GM18861 (cell line): ENCODE results near the gene IGF2BP1.
"Not testable (repeated sequence)": the region's sequence is repeated elsewhere in the genome, so short reads cannot be mapped to it uniquely, and the experiment has no call there.

ENCODE experiments used
- ATAC-seq: cut with Tn5 transposase; IDR thresholded peaks from one replicate; pipeline ENCODE4 v1.9.1; 2021; ENCODE audit not compliant: unreplicated experiment

The IGF2BP1 gene

DNA sequence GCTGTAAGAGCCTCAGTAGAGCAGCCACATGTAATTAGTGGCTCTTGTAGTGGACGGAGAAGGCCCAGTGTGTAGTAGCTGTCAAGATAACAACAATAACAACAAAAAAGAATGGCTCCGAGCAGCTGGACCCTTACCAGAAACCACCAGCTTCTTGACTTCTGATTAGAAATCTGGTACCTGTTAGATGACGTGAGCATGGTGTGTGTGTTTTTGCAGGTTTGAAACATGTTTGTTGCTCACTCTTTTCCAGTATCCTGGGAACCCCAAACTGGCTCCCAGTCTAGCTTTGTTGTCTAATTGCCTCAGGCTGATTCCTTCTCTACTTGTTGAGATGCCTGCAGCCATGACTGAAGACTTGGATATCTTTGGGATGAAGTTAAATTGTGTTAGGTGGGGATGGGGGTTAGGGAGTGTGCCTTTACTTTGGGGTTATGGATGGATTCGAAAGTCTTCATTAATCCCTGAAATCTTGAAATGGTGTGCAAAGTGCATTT is 21.0 kb downstream of the IGF2BP1 start:
- no peak for ATAC-seq

DNA sequence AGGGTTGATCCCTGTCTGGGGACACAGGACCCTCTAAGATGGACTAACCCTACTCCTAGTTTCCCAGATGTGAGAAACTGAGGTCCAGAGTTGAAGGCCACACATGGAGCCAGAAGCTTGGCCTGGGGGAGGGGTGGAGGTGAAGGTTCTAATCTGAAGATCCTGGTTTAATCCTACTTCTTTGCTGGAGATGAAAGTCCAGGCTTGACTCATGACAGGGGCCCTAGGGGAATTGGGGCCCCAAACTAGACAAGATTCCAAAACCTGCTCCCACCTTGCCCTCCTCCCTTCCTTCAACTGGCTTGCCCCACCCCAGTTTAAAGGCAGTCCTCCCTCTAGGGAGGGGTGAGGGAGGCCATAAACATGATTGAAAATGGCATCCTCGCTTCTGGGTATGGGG is 21.6 kb downstream of the IGF2BP1 start:
- ATAC-seq = no peak

DNA sequence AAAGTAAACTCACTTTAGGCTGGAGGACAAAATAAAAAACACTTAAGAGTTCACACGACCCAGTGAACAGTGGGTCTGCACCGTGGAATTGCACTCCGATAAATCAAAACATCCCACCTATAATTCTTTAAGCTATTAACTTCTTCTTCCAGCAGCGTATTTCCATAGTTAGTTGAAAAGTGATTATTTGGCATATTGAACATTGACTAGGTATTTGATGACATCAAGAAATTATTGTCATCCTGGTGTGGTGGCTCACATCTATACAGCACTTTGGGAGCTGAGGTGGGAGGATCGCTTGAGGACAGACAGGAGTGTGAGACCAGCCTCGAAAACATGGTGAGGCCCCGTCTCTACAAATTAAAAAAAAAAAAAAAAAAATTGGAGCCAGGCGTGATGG is 23.4 kb downstream of the IGF2BP1 start:
- ATAC-seq = no peak

DNA sequence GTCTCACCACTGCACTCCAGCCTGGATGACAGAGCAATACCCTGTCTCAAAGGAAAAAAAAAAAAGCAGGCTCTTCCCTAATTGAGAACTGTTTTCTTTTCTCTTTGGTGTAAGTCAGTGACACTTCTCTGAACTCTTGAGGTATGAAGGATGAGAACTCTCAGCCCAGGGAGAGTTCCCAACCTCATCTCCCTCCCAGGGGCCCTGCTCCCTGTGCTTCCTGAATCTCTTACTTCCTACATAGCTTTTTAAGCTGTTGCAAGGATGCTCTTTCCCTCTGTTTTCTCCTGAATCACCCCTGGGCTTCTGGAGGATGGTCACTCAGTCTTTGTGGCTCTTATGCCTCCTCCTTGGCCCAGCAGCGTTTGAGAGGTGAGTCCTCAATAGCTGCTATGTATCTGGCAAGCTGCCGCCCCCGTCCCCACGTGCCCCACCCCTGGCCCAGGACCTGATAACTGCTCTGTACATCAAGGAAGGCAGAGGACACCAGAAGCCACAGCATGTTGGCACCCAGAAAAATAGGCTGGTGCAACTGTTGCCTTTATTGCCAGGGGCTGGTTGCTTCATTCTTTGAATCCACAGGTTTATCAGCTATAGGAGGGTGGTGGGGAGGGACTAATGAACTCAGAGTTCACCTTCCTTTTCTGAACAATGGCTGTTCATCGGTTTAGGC is 24.0 kb downstream of the IGF2BP1 start:
- no peak for ATAC-seq

DNA sequence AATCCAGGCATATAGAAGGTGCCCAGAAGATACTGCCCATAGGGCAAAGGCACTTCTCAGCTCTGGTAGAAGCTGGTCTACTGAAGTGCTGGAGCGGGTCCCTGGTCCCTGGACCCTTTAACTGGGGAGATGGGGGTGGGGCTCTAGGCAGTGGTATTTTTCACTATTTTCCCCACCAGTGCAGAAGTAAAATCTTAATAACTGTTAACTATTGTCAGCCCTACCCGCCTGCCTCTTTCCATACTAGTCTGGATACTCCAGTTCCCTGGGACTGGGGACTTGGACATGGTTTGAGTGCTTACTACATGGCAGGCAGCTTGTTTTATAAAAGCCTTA is 24.6 kb downstream of the IGF2BP1 start:
- no peak for ATAC-seq

DNA sequence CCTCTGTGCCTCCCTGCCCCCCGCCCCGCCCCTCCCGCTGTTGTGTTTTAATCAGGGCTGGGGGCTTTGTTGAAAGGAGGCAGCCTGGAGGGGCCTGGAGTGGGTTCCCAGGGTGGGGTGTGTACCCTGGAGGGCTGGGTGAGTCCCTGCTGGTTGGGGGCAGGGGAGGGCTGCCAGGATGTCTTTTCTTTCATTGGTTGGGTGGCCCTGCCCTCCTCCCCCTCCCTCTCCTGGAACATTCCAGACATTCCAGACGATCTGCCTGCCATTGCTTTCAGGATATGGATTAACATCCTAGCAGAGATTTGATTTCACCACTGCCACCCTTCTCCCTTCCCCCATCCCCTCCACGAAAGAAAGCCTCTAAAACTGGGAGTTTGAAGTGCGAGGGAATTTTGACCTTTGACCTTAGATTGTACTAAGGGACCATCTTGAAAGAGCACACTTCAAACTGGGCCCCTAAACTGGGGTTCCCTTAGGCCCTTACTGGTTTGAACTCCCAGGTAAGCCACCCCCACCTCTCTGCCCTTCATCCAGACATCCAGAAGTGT is 25.3 kb downstream of the IGF2BP1 start:
- no peak for ATAC-seq

DNA sequence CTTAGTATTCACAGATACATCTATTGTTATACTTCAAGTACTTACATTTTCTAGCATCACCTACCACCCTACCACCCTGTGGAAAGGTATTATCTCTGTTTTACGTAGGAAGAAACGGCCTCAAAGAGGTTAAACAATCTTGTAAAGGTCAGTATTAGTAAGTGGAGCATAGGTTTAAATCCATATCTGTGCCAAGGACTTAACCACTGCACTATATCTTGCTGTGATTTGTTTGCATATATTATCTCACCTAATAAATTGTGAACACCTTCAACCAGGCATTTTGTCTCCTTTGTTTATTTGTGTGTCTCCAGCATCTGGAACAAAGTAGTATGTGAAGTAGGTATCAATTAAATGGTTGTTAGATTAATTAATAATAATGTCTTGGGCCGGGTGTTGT is 27.3 kb downstream of the IGF2BP1 start:
- ATAC-seq = no peak

DNA sequence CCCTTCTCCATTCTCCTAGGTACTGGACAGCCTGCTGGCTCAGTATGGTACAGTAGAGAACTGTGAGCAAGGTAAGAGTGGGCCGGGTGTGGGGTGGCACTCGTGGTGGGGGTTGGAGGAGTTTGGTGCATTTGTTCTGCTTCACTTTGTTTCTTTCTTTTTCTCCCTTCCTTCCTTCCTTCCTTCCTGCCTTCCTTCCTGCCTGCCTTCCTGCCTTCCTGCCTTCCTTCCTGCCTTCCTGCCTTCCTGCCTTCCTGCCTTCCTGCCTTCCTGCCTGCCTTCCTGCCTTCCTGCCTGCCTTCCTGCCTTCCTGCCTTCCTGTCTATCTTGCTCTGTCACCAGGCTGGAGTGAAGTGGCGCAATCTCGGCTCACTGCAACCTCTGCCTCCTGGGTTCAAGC is 29.3 kb downstream of the IGF2BP1 start:
- not testable (repeated sequence) for ATAC-seq

DNA sequence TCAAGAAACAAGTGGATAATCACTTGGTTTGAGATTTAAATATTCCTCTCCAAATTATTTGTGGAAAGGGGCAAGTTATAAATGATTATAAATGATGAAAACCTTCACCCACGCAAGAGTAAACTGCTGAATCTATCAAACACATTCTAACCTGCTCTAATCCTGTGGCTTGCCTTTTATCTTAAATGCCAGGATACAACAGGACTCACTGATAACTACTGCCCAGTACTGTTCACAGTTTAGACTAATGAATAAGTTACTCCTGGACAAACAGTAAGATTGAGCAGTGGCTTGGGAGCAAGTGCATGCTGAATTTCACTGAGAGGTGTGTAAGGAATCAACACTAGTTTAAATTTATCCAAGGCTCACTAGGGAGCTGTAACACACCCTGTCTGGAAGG is 31.1 kb downstream of the IGF2BP1 start:
- ATAC-seq = no peak

DNA sequence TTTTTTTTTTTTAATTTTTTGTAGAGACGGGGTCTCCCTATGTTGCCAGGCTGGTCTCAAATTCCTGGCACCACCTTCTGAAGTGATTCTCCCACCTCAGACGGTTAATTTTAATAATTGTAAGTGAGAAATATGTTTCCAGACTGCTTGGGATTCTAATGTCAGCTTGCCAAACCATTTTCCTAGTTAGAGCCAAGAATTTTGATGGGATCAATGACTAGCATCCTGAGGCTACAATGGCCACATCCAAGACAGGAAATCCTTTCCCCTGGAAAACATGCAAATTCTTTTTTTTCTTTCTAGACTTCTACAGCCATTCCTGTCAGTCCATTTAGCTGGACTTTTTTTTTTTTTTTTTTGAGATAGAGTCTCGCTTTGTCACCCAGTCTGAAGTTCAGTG is 32.6 kb downstream of the IGF2BP1 start:
- ATAC-seq = no peak

DNA sequence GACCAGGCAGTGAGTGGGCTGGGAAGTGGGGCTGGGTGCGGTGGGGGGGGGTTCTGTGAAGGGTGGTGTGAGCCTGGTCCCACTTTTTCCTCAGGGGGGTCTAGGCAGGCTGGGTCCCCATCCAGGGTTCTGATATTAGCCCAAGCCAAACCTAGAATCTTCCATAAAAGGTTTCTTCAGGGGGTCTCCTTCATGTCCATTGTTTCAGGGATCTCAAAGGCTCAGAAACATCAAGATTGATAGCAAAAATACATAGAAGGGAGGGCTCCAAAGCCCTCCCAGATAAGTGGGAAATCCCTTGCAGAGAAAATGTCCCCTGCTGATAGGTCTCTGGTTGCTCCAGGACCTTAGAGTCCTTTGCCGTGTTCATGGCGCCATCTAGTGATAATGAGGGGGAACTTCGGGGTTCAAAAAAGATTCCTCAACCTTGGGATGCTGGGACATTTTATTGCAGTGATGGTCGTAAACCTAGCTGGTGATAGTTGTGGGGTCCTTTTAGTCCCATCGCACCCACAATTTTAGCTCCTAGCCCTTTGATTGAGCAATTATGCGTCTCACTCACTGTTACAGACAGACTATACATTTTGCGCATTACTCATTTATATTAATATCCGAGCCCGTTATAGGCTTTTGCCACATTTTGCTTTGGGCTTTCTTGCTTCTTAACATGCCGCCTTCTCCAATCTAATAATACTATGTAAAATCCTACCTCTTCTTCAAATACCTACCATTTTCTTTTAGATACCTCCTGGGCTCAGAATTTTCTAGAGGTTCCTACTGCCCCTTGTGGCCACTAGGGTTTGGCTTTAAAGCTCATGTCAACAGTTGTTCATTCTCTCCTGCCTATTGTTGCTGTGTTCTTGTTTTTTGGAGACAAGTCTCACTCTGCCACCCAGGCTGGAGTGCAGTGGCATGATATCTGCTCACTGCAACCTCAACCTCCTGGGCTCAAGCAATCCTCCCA is 35.1 kb downstream of the IGF2BP1 start:
- no peak for ATAC-seq

DNA sequence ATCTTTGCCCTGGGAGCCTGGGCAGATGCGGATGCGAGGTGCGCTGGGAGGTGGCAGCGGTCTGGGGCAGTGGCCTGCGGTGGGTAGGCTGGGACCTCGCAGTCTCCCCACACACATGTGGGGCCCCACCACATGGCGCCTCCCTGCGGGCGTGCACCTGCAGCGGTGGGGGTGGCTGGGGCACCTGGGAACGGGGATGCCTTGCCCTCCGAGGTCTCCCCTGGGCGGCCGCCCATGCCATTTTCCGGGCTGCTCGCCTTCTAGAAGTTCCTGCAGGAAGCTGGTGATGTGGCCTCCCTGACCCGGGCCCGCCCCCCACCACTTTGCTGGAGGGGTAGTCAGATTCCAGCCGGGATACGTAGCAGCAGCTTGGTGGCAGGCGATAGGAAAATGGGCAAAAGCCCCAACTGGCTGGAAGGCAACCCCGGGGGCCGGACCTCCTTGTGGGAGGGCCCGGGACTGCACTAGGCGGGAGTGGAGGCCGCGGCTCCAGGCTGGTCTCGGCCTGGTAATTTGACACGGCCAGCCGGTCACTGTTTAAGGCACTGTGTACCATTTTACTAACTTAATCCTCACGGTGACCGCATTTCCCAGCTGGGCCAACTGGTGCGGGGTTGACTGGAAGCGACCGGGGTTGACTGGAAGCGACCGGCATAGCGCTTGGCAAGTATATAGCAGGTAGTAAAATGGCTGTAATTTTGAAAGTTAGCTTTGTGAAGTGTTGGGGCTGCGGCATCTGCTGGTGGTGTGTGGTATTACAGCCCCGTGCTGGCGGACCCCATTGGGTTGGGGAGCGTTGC is 38.5 kb downstream of the IGF2BP1 start:
- ATAC-seq = no peak

DNA sequence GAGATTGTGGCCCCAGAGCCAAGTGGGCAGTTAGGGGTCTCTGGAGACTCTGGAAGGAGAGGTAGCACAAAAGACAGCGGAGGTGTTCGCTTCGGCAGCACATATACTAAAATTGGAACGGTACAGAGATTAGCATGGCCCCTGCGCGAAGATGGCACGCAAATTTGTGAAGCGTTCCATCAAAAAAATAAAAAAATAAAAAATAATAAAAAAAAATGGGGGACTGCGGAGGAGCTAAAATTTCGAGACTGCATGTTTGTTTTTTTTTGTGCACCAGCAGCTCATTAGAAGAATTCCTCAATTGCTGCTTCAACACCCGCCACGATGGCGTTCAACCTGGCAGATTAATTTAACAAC is 39.1 kb downstream of the IGF2BP1 start:
- ATAC-seq = no peak

DNA sequence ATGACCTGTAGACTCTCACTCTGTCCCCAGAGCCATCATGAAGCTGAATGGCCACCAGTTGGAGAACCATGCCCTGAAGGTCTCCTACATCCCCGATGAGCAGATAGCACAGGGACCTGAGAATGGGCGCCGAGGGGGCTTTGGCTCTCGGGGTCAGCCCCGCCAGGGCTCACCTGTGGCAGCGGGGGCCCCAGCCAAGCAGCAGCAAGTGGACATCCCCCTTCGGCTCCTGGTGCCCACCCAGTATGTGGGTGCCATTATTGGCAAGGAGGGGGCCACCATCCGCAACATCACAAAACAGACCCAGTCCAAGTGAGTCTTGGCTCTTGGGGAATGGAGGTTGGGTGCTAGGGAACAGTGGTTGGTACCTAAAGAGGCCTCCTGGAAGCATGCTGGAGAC is 41.0 kb downstream of the IGF2BP1 start:
- no peak for ATAC-seq

DNA sequence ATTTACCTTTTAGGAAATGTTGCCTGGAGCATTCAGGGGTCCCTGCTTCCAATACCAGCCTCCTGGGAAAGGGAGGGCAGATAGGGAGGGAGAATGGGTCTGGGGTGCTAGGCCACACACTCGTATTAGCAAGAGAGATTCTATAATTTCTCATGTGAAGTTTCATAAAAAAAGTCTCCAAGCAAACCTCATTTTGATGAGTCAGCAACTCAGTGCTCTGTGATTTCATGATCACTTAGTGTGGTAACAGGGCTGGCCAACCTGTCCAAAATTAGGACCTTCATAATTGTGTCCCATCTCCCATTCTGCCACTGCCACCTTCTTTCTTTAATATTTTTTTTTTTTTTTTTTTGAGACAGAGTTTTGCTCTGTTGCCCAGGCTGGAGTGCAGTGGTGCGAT is 41.4 kb downstream of the IGF2BP1 start:
- no peak for ATAC-seq

DNA sequence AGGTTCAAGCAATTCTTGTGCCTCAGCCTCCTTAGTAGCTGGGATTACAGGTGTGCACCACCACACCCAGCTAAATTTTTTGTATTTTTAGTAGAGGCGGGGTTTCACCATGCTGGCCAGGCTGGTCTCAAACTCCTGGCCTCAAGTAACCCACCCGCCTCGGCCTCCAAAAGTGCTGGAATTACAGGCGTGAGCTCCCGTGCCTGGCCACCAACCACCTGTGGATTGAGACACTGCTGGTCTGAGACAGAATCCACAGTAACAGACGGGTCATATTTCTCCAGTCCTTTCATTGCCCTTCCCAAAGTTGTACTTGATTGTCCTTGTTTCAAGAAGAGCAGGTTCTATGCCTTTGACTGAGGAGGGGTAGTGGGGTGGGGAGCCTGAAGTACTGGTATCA is 42.3 kb downstream of the IGF2BP1 start:
- ATAC-seq = not testable (repeated sequence)

DNA sequence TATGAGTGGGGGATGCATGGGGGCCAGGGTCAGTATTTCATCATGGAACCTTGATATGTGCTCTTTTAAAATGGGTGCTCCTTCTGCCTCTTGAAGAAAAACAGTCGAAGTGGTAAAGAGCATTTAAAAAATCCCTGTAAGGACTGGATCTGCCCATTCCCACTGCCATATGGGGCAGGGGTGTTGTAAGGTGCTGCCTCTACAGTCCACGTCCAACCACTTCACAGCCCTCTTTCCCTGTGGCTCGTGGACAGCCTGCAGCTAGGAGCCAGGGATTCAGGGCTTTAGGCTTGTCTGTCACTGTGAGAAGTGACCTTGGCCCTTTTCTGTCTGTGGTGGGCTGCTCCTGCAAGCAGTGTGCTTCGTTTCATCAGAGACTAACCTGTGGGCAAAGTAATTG is 44.3 kb downstream of the IGF2BP1 start:
- ATAC-seq = no peak

DNA sequence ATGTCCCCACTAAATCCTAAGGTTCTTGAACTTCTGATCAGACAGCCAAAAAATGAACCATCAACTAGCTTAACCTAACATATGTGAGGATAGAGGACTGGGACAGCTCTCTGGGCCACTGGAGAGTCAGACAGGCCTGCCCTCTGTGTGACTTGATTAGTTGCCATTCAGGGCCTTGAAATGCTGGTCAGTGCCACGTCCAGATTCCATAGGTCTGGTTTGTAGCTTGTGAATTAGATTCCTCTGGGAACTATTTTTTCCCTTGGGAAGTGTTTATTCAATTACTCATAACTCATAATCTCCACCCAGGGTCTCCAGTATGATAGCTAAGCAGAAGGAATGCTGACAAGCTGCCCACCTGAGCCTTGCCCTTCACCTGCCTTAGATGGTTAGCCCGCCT is 48.2 kb downstream of the IGF2BP1 start:
- ATAC-seq = no peak

DNA sequence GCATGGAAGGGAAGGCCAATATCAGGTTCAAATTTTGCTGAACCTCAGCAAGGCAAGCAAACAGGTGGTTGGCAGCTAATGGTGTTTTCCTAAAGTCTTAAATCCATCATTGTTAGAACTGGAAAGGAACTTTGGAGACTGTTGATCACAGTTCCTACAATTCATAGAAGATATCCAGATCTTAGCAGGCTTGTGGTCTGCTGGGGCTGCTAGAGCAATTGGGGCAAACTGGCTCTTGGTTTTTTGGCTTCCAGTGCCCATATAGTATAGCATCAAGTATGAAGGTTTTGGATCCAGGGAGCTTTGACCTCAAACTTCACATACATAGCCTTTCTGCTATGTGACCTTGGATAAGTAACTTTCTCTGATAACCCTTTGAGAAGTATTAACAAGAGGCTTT is 49.7 kb downstream of the IGF2BP1 start:
- no peak for ATAC-seq

DNA sequence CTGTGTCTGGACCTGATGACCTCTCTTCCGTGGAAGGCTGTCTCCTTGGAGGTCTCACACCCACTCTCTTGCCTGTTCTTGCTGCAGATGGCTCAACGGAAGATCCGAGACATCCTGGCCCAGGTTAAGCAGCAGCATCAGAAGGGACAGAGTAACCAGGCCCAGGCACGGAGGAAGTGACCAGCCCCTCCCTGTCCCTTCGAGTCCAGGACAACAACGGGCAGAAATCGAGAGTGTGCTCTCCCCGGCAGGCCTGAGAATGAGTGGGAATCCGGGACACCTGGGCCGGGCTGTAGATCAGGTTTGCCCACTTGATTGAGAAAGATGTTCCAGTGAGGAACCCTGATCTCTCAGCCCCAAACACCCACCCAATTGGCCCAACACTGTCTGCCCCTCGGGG is 52.1 kb downstream of the IGF2BP1 start:
- ATAC-seq = no peak

DNA sequence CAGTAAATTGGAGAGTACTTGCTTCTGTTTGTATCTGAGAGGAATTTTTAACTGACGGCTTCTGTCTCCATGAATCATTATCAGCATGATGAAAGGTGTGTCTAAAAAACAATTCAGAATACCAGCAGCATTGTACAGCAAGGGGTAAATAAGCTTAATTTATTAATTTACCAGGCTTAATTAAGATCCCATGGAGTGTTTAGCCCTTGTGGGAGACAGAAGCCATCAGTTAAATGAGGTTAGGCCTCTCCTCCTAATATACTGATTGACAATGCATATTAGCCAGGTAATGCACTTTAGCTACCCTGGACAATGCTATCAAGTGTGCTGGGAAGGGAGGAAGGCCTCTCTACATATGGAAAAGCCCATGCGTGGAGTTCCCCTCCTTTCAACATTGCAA is 53.4 kb downstream of the IGF2BP1 start:
- ATAC-seq = no peak
